ENCODE data around the gene GNG3. TPM values are rescaled to one million over a fixed set of nuclear protein-coding genes. Genes with fewer than 3 reads are reported as not detected.
A peak's percentile ranks its signal among the peaks of the same experiment; 100 is the strongest.

The GNG3 gene
- total RNA-seq, 2 experiments from 2014 or later, result not detected

GRCh38 chr11:62709247-62710000, 1.9 kb downstream of the GNG3 start:
- H3K9me3 Mint-ChIP-seq, result no peaks in the 10 kb centered on the region
- peaks cover 41% of the 10 kb centered on the region for H3K36me3 Mint-ChIP-seq (ENCODE audit: low read depth)
- peaks cover 75% of the 10 kb centered on the region for H3K4me1 Mint-ChIP-seq
- peak overlapping the region; percentile 92 for H3K4me3 Mint-ChIP-seq
- DNase-seq, result peak; percentile 98
- CTCF ChIA-PET, result interaction anchor here (1.0 to 3.1 kb wide), 6 partner anchors 15 to 315 kb away, joined by 3 to 11 read pairs (median 4); partner anchors contain the start of genes HNRNPUL2, SLC3A2, TTC9C and ZBTB3
- no peaks in the 10 kb centered on the region for H3K27me3 Mint-ChIP-seq
- POLR2A ChIA-PET, result interaction anchor here (0.6 to 14.0 kb wide), 35 partner anchors 9 to 173 kb away, joined by 3 to 234 read pairs (median 5); partner anchors contain the start of genes C11orf98, CSKMT, EEF1G and HNRNPUL2
- H3K27ac Mint-ChIP-seq, result peak overlapping the region; percentile 94

- ChIA-PET CTCF (interaction anchor here (1.0 to 3.1 kb wide), 5 partner anchors 16 to 171 kb away, joined by 4 to 11 read pairs (median 4); partner anchors contain the start of genes HNRNPUL2, SLC3A2, TTC9C and ZBTB3), POLR2A (interaction anchor here (0.6 to 14.0 kb wide), 27 partner anchors 13 to 172 kb away, joined by 3 to 234 read pairs (median 5); partner anchors contain the start of genes C11orf98, CSKMT, EEF1G and HNRNPUL2)
- H3K36me3 Mint-ChIP-seq (ENCODE audit: low read depth), result peaks cover 46% of the 10 kb centered on the region
- H3K9me3 Mint-ChIP-seq, result no peaks in the 10 kb centered on the region
- peaks cover 79% of the 10 kb centered on the region for H3K4me1 Mint-ChIP-seq
- peak overlapping the region; percentile 94 for H3K27ac Mint-ChIP-seq
- peak overlapping the region; percentile 92 for H3K4me3 Mint-ChIP-seq
- H3K27me3 Mint-ChIP-seq, result no peaks in the 10 kb centered on the region
- DNase-seq, result peak; percentile 41
Measured at GRCh38 chr11:62710001-62710345, 2.5 kb downstream of the GNG3 start.

- Mint-ChIP-seq H3K9me3 (no peaks in the 10 kb centered on the region), H3K27me3 (no peaks in the 10 kb centered on the region), H3K27ac (peak overlapping the region; percentile 93), H3K36me3 (ENCODE audit: low read depth) (peaks cover 69% of the 10 kb centered on the region), H3K4me3 (peak overlapping the region; percentile 47), H3K4me1 (peaks cover 80% of the 10 kb centered on the region)
- CTCF ChIA-PET, result interaction anchor here (1.1 to 1.6 kb wide), 2 partner anchors 18 to 169 kb away, joined by 3 to 4 read pairs; partner anchors contain the start of gene SLC3A2
- POLR2A ChIA-PET, result interaction anchor here (0.8 to 14.0 kb wide), 7 partner anchors 15 to 142 kb away, joined by 3 to 234 read pairs (median 6); partner anchors contain the start of genes C11orf98, CSKMT, HNRNPUL2 and LBHD1
- no peak for DNase-seq
Measured at GRCh38 chr11:62712276-62712812, 4.9 kb downstream of the GNG3 start.

- ChIA-PET CTCF (interaction anchor here (1.0 to 1.6 kb wide), 4 partner anchors 17 to 168 kb away, joined by 3 to 4 read pairs (median 4); partner anchors contain the start of gene SLC3A2), POLR2A (interaction anchor here (0.8 to 14.0 kb wide), 7 partner anchors 15 to 141 kb away, joined by 3 to 234 read pairs (median 6); partner anchors contain the start of genes C11orf98, CSKMT, HNRNPUL2 and LBHD1)
- peaks cover 74% of the 10 kb centered on the region for H3K36me3 Mint-ChIP-seq (ENCODE audit: low read depth)
- H3K9me3 Mint-ChIP-seq, result no peaks in the 10 kb centered on the region
- H3K27me3 Mint-ChIP-seq, result no peaks in the 10 kb centered on the region
- peak overlapping the region; percentile 93 for H3K27ac Mint-ChIP-seq
- DNase-seq, result no peak
- H3K4me1 Mint-ChIP-seq, result peaks cover 78% of the 10 kb centered on the region
- H3K4me3 Mint-ChIP-seq, result peak overlapping the region; percentile 47
Measured at GRCh38 chr11:62712861-62713260, 5.4 kb downstream of the GNG3 start.

- H3K4me3 Mint-ChIP-seq, result peak overlapping the region; percentile 47
- H3K27me3 Mint-ChIP-seq, result no peaks in the 10 kb centered on the region
- H3K36me3 Mint-ChIP-seq (ENCODE audit: low read depth), result peaks cover 79% of the 10 kb centered on the region
- CTCF ChIA-PET, result interaction anchor here (1.0 to 1.1 kb wide), 3 partner anchors 16 to 168 kb away, joined by 3 to 4 read pairs (median 3); partner anchors contain the start of gene SLC3A2
- POLR2A ChIA-PET, result interaction anchor here (0.8 to 14.0 kb wide), 9 partner anchors 14 to 141 kb away, joined by 3 to 234 read pairs (median 4); partner anchors contain the start of genes CSKMT, GANAB, HNRNPUL2 and LBHD1
- no peaks in the 10 kb centered on the region for H3K9me3 Mint-ChIP-seq
- H3K27ac Mint-ChIP-seq, result peak overlapping the region; percentile 93
- peaks cover 78% of the 10 kb centered on the region for H3K4me1 Mint-ChIP-seq
- no peak for DNase-seq
Measured at GRCh38 chr11:62713343-62713742, 5.9 kb downstream of the GNG3 start.

- Mint-ChIP-seq H3K27ac (peak overlapping the region; percentile 12), H3K36me3 (ENCODE audit: low read depth) (peaks cover 88% of the 10 kb centered on the region), H3K9me3 (no peaks in the 10 kb centered on the region), H3K4me1 (peaks cover 72% of the 10 kb centered on the region), H3K27me3 (no peaks in the 10 kb centered on the region), H3K4me3 (no peak overlapping the region)
- no peak for DNase-seq
- POLR2A ChIA-PET, result interaction anchor here (1.0 to 14.0 kb wide), 7 partner anchors 9 to 126 kb away, joined by 3 to 234 read pairs (median 5); partner anchors contain the start of genes BSCL2, C11orf98, CSKMT and GNG3
- CTCF ChIA-PET, result interaction anchor here (1.1 to 1.8 kb wide), 3 partner anchors 12 to 103 kb away, joined by 3 to 5 read pairs (median 3); partner anchors contain the start of genes HNRNPUL2 and TTC9C
Measured at GRCh38 chr11:62715150-62716130, 8.0 kb downstream of the GNG3 start.

- CTCF ChIA-PET, result interaction anchor here (1.1 to 1.8 kb wide), 2 partner anchors 12 to 104 kb away, joined by 3 to 5 read pairs; partner anchors contain the start of genes HNRNPUL2 and TTC9C
- no peaks in the 10 kb centered on the region for H3K27me3 Mint-ChIP-seq
- no peak overlapping the region for H3K27ac Mint-ChIP-seq
- H3K9me3 Mint-ChIP-seq, result no peaks in the 10 kb centered on the region
- POLR2A ChIA-PET, result interaction anchor here (1.0 to 14.0 kb wide), 6 partner anchors 9 to 124 kb away, joined by 3 to 234 read pairs (median 6); partner anchors contain the start of genes BSCL2, GNG3, HNRNPUL2 and TMEM179B
- DNase-seq, result no peak
- H3K4me3 Mint-ChIP-seq, result no peak overlapping the region
- H3K36me3 Mint-ChIP-seq (ENCODE audit: low read depth), result peaks cover 88% of the 10 kb centered on the region
- peaks cover 72% of the 10 kb centered on the region for H3K4me1 Mint-ChIP-seq
Measured at GRCh38 chr11:62716206-62716605, 8.7 kb downstream of the GNG3 start.

GRCh38 chr11:62716816-62717215, 9.3 kb downstream of the GNG3 start:
- DNase-seq, result no peak
- H3K9me3 Mint-ChIP-seq, result no peaks in the 10 kb centered on the region
- CTCF ChIA-PET, result interaction anchor here (1.1 kb wide), 1 partner anchor 105 kb away, joined by 3 read pairs; no protein-coding TSS in a partner anchor
- H3K27me3 Mint-ChIP-seq, result no peaks in the 10 kb centered on the region
- peak overlapping the region; percentile 5 for H3K27ac Mint-ChIP-seq
- H3K4me1 Mint-ChIP-seq, result peaks cover 79% of the 10 kb centered on the region
- POLR2A ChIA-PET, result interaction anchor here (0.6 to 14.0 kb wide), 4 partner anchors 10 to 166 kb away, joined by 3 to 234 read pairs (median 8); partner anchors contain the start of genes BSCL2, GNG3, HNRNPUL2 and TTC9C
- H3K4me3 Mint-ChIP-seq, result no peak overlapping the region
- peaks cover 90% of the 10 kb centered on the region for H3K36me3 Mint-ChIP-seq (ENCODE audit: low read depth)

GRCh38 chr11:62719302-62719978, 12.0 kb downstream of the GNG3 start:
- no peaks in the 10 kb centered on the region for H3K27me3 Mint-ChIP-seq
- CTCF ChIA-PET, result interaction anchor here (1.2 kb wide), 1 partner anchor 35 kb away, joined by 5 read pairs; the partner anchor contains the start of gene ZBTB3
- no peak overlapping the region for H3K4me3 Mint-ChIP-seq
- POLR2A ChIA-PET, result interaction anchor here (0.8 to 1.5 kb wide), 3 partner anchors 54 to 165 kb away, joined by 3 to 4 read pairs (median 3); partner anchors contain the start of genes C11orf98 and CSKMT
- H3K27ac Mint-ChIP-seq, result peak overlapping the region; percentile 6
- peaks cover 96% of the 10 kb centered on the region for H3K36me3 Mint-ChIP-seq (ENCODE audit: low read depth)
- no peak for DNase-seq
- H3K4me1 Mint-ChIP-seq, result peaks cover 79% of the 10 kb centered on the region
- no peaks in the 10 kb centered on the region for H3K9me3 Mint-ChIP-seq

GRCh38 chr11:62721994-62722393, 14.5 kb downstream of the GNG3 start:
- CTCF ChIA-PET, result no interaction called here
- H3K4me1 Mint-ChIP-seq, result peaks cover 65% of the 10 kb centered on the region
- POLR2A ChIA-PET, result no interaction called here
- no peaks in the 10 kb centered on the region for H3K9me3 Mint-ChIP-seq
- H3K4me3 Mint-ChIP-seq, result no peak overlapping the region
- DNase-seq, result no peak
- no peak overlapping the region for H3K27ac Mint-ChIP-seq
- H3K27me3 Mint-ChIP-seq, result no peaks in the 10 kb centered on the region
- peaks cover 94% of the 10 kb centered on the region for H3K36me3 Mint-ChIP-seq (ENCODE audit: low read depth)

- peak overlapping the region; percentile 87 for H3K4me3 Mint-ChIP-seq
- H3K36me3 Mint-ChIP-seq (ENCODE audit: low read depth), result peaks cover 84% of the 10 kb centered on the region
- ChIA-PET CTCF (interaction anchor here (0.9 to 1.8 kb wide), 4 partner anchors 44 to 157 kb away, joined by 3 to 5 read pairs (median 5); partner anchors contain the start of gene SLC3A2), POLR2A (interaction anchor here (0.9 to 9.9 kb wide), 11 partner anchors 12 to 157 kb away, joined by 3 to 234 read pairs (median 4); partner anchors contain the start of genes BSCL2, GNG3, SLC3A2 and TMEM179B)
- no peak for DNase-seq
- no peak overlapping the region for H3K27ac Mint-ChIP-seq
- no peaks in the 10 kb centered on the region for H3K9me3 Mint-ChIP-seq
- peaks cover 57% of the 10 kb centered on the region for H3K4me1 Mint-ChIP-seq
- H3K27me3 Mint-ChIP-seq, result no peaks in the 10 kb centered on the region
Measured at GRCh38 chr11:62724171-62724570, 16.7 kb downstream of the GNG3 start.
